Measurements from ENCODE around the gene SEPTIN7. TPM values are rescaled to one million over a fixed set of nuclear protein-coding genes. Genes with fewer than 3 reads are reported as not detected.

The SEPTIN7 gene
- total RNA-seq, 1 experiment from 2014 or later: 121 TPM

DNA sequence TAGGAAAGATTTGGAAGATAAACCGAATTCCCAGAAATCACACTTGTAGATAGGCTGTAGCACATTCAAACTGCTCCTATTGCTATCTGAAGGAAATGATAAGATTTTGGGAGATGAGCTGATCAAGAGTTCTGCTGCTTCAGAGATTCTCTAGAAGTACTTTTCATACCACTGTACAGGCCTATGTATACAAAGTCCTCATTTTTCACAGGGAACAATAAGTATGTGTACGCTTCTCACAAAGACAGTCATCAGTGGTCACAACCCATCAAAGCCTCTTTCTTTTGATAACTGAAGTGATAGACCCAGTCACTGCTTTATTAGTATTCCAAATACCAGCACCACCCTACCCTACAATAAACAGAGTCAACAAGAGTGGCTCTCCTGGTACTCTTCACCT lies 15.6 kb upstream of the SEPTIN7 start:
- no peaks in the 10 kb centered on the region for H3K9me2 ChIP-seq (replicated peaks; ENCODE audit: low read length)
- CTCF ChIA-PET: no interaction called here
- no peaks in the 10 kb centered on the region for H3K36me3 ChIP-seq (ENCODE audit: low read depth, low read length)
- H3K4me2 ChIP-seq (ENCODE audit: low read length): no peak overlapping the region
- H3K9me3 ChIP-seq (ENCODE audit: low read length): no peaks in the 10 kb centered on the region
- BruUV-seq (replicated peaks): no TSS peak
- POLR2A ChIA-PET (ENCODE audit: unreplicated experiment): interaction anchor here (0.9 kb wide), 1 partner anchor 15 kb away, joined by 3 read pairs; no protein-coding TSS in a partner anchor
- H3K27me3 ChIP-seq (ENCODE audit: low read length): no peaks in the 10 kb centered on the region
- H3F3A ChIP-seq (ENCODE audit: low read length, unreplicated experiment): no peaks in the 10 kb centered on the region
- ATAC-seq: no peak
- DNase-seq: no peak
- H3K79me2 ChIP-seq (ENCODE audit: low read length): no peaks in the 10 kb centered on the region
- H4K20me1 ChIP-seq (ENCODE audit: low read length): no peaks in the 10 kb centered on the region
- no peak overlapping the region for H3K9ac ChIP-seq (ENCODE audit: low read length)
- no peak overlapping the region for H3K27ac ChIP-seq (ENCODE audit: low read length)
- H3K4me3 ChIP-seq (ENCODE audit: low read length): no peak overlapping the region
- no peak overlapping the region for H2AFZ ChIP-seq (ENCODE audit: low read length)
- no peaks in the 10 kb centered on the region for H3K4me1 ChIP-seq (ENCODE audit: insufficient read depth, low read length)
- TF ChIP-seq EZH2 (IDR thresholded peaks at IDR 0.05; ENCODE audit: low read length, unreplicated experiment): no peak
- intact Hi-C loops (cut with micrococcal nuclease): no loop called here

DNA sequence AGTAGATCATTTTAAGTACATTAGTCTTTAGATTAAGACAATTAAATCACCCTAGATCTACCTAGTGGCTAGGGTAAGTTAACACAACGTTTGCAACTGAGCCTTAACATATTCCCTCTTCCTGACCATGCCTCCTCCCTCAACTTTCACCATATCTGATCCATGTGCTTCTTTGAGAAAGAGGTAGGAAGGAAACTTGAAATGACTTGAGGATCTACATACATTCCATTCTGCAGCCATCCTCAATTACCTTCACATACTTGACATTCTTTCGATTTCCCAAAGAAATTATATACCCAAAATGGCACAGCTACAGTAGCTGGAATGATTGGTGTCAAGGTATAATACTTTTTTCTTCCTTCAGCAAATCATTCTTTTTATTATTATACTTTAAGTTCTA lies 12.9 kb upstream of the SEPTIN7 start:
- no peaks in the 10 kb centered on the region for H3K9me3 ChIP-seq (ENCODE audit: low read length)
- no peak overlapping the region for H3K4me3 ChIP-seq (ENCODE audit: low read length)
- H3K36me3 ChIP-seq (ENCODE audit: low read depth, low read length): no peaks in the 10 kb centered on the region
- DNase-seq (no peak), ATAC-seq (no peak)
- no peak overlapping the region for H2AFZ ChIP-seq (ENCODE audit: low read length)
- ChIA-PET POLR2A (ENCODE audit: unreplicated experiment) (no interaction called here), CTCF (no interaction called here)
- H3K4me1 ChIP-seq (ENCODE audit: insufficient read depth, low read length): no peaks in the 10 kb centered on the region
- no peaks in the 10 kb centered on the region for H3K79me2 ChIP-seq (ENCODE audit: low read length)
- H4K20me1 ChIP-seq (ENCODE audit: low read length): no peaks in the 10 kb centered on the region
- intact Hi-C loops (cut with micrococcal nuclease): no loop called here
- no TSS peak for BruUV-seq (replicated peaks)
- no peaks in the 10 kb centered on the region for H3F3A ChIP-seq (ENCODE audit: low read length, unreplicated experiment)
- no peak overlapping the region for H3K4me2 ChIP-seq (ENCODE audit: low read length)
- H3K9ac ChIP-seq (ENCODE audit: low read length): no peak overlapping the region
- H3K9me2 ChIP-seq (replicated peaks; ENCODE audit: low read length): no peaks in the 10 kb centered on the region
- H3K27me3 ChIP-seq (ENCODE audit: low read length): no peaks in the 10 kb centered on the region
- TF ChIP-seq EZH2phosphoT487 (IDR thresholded peaks at IDR 0.05; ENCODE audit: borderline replicate concordance, low read length) (no peak), EZH2 (IDR thresholded peaks at IDR 0.05; ENCODE audit: low read length, unreplicated experiment) (no peak), CTCF (conservative IDR thresholded peaks at IDR 0.05; ENCODE audit: low read depth, low read length) (no peak)
- no peak overlapping the region for H3K27ac ChIP-seq (ENCODE audit: low read length)

- ChIA-PET POLR2A (ENCODE audit: unreplicated experiment) (no interaction called here), CTCF (no interaction called here)
- H3K4me1 ChIP-seq (ENCODE audit: insufficient read depth, low read length): no peaks in the 10 kb centered on the region
- BruUV-seq (replicated peaks): no TSS peak
- no peak for DNase-seq
- no peaks in the 10 kb centered on the region for H4K20me1 ChIP-seq (ENCODE audit: low read length)
- H3K9ac ChIP-seq (ENCODE audit: low read length): no peak overlapping the region
- H3K27ac ChIP-seq (ENCODE audit: low read length): no peak overlapping the region
- H3K79me2 ChIP-seq (ENCODE audit: low read length): no peaks in the 10 kb centered on the region
- H3K9me3 ChIP-seq (ENCODE audit: low read length): no peaks in the 10 kb centered on the region
- no peak for ATAC-seq
- intact Hi-C loops (cut with micrococcal nuclease): no loop called here
- TF ChIP-seq EZH2phosphoT487 (IDR thresholded peaks at IDR 0.05; ENCODE audit: borderline replicate concordance, low read length): no peak
- TF ChIP-seq CTCF (conservative IDR thresholded peaks at IDR 0.05; ENCODE audit: low read depth, low read length): no peak
- TF ChIP-seq EZH2 (IDR thresholded peaks at IDR 0.05; ENCODE audit: low read length, unreplicated experiment): no peak
- H3K4me3 ChIP-seq (ENCODE audit: low read length): no peak overlapping the region
- H3K4me2 ChIP-seq (ENCODE audit: low read length): no peak overlapping the region
- H3K9me2 ChIP-seq (replicated peaks; ENCODE audit: low read length): no peaks in the 10 kb centered on the region
- no peaks in the 10 kb centered on the region for H3K27me3 ChIP-seq (ENCODE audit: low read length)
- H3F3A ChIP-seq (ENCODE audit: low read length, unreplicated experiment): no peaks in the 10 kb centered on the region
- no peak overlapping the region for H2AFZ ChIP-seq (ENCODE audit: low read length)
- H3K36me3 ChIP-seq (ENCODE audit: low read depth, low read length): no peaks in the 10 kb centered on the region
Observed at GRCh38 chr7:35792472-35792871, 8.4 kb upstream of the SEPTIN7 start.

Data from PC-3 (cell line).